K562 (cell line): ENCODE measurements around the gene ZNRD2. TPM values are rescaled to one million over a fixed set of nuclear protein-coding genes. Genes with fewer than 3 reads are reported as not detected.
A peak's percentile ranks its signal among the peaks of the same experiment; 100 is the strongest.

ENCODE experiments used
- GABPB2 ChIP-seq: fragments of 250-450 bp; sonication (Bioruptor Pico); conservative IDR thresholded peaks from 2 replicates; pipeline ENCODE4 v1.5.1; 2021; ENCODE audit warnings: mild to moderate bottlenecking
- LARP7 ChIP-seq: fragments of 450-650 bp; IDR thresholded peaks from 2 replicates; pipeline ENCODE4 v1.6.1; 2016
- MGA ChIP-seq: fragments of 450-650 bp; IDR thresholded peaks from 2 replicates; pipeline ENCODE4 v1.6.1; 2016; ENCODE audit warnings: mild to moderate bottlenecking, moderate library complexity
- NCOA1 ChIP-seq: fragments of 450-650 bp; IDR thresholded peaks from 2 replicates; pipeline ENCODE4 v1.6.1; 2016; ENCODE audit warnings: low read depth
- RBM25 ChIP-seq: fragments of 200-400 bp; formaldehyde crosslinking; IDR thresholded peaks from 2 replicates; pipeline ENCODE4 v1.6.1; 2018; ENCODE audit warnings: low read length, low read depth, moderate library complexity; ENCODE audit not compliant: severe bottlenecking
- TAF7 ChIP-seq: fragments of 450-650 bp; IDR thresholded peaks from 2 replicates; pipeline ENCODE4 v1.6.1; 2016; ENCODE audit warnings: missing genetic modification characterization, missing compliant biosample characterization
- ZNF318 ChIP-seq, 2 experiments: fragments of 450-650 bp; IDR thresholded peaks; 2 replicates each; pipeline ENCODE4 v1.6.1; 2016; ENCODE audit warnings: mild to moderate bottlenecking in 2 of 2, borderline replicate concordance in 1 of 2, low read depth in 1 of 2, moderate library complexity in 1 of 2
- polyA plus RNA-seq, 8 experiments: library from polyadenylated mRNA; depleted of rRNA in 4 of 8; stranded (reverse) in 5 of 8; unstranded in 3 of 8; fragments of >200 nt; fragmentation: Nextera tagmentation in 2 of 8; fragmentation: Illumina TruSeq in 1 of 8; extraction: Ambion mirVana in 2 of 8; extraction: Trizol in 1 of 8; gene quantifications; 2 replicates each; pipeline versions ENCODE4 v1.2.1 to v1.2.3, GENCODE V29; 2011 to 2014; ENCODE audit warnings: inconsistent platforms in 1 of 8, missing spikeins in 1 of 8
- total RNA-seq, 7 experiments: library from RNA; depleted of rRNA in 6 of 7; stranded (reverse); fragments of >200 nt in 6 of 7; fragmentation: Illumina TruSeq in 2 of 7; extraction: Trizol in 2 of 7; gene quantifications; 2 replicates each; pipeline versions ENCODE4 v1.2.1 to v1.2.3, GENCODE V29; 2011 to 2021; ENCODE audit warnings: low replicate concordance in 1 of 7

Gene ZNRD2
- total and polyA plus RNA-seq, 9 of the 15 experiments (the other 6 are each of a cell fraction or from before 2014, with no cell fraction given), result 13.4 to 129 (median 60.4) TPM

DNA sequence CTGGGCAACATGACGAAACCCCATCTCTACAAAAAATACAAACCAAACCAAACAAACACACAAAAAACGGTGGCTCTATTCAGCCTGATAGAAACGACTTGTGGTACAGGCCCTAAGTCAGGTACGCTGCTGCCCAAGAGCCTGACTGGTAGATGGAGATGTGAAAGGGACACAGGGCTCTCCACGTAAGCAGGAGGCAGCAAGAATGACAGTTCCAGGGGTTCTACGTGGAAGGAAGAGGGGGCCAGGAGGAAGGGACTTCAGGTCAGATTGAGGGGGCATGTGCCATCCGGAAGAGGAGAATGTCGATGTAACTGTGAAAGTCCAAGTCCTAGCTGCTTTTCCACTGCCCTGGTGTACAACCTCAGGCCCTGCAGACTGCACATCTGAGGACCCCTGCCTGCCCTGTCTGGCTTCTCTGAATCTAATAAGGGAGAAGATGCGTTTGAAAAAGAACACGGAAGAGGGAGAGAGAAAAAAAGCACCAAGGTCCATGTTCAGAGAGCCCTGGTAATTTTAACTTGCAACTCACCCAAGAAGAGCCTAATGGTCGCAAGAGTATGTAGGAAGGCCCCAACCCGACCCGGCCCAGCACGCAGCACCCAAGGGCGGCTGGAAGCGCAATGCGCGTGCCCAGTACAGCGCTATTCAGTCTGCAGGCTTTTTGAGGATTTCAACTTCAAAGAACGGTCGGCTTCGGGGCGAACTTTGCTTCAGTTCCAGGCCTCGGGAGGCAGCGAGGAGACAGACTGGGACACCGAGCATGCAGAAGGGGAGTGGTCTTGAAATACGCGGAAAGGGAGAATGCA, 909 bp upstream of the ZNRD2 start (continued):
- peak; percentile 91 for TF ChIP-seq MGA
- TF ChIP-seq LARP7, result no peak
- TF ChIP-seq ZNF318 (IDR thresholded peaks at IDR 0.05; ENCODE audit: borderline replicate concordance in 1 of 2, low read depth in 1 of 2), result no peak
- no peak for TF ChIP-seq NCOA1
- no peak for TF ChIP-seq GABPB2 (CRISPR knock-in tag)
- no peak for TF ChIP-seq RBM25
- TF ChIP-seq TAF7 (tag), result 0 out of 2 replicates have a peak, but pooled peaks have one; percentile 24
